ENCODE results near the gene SLC22A17.
A peak's percentile ranks its signal among the peaks of the same experiment; 100 is the strongest.

Gene SLC22A17

GRCh38 chr14:23319746-23320583, 32.7 kb downstream of the SLC22A17 start:
- Mint-ChIP-seq H3K4me3 (peak overlapping the region; percentile 86), H3K4me1 (peaks cover 27% of the 10 kb centered on the region), H3K27ac (peak overlapping the region; percentile 83), H3K9me3 (no peaks in the 10 kb centered on the region), H3K36me3 (peaks cover 44% of the 10 kb centered on the region)
- ATAC-seq (no peak), DNase-seq (ENCODE audit: low spot score in 2 of 2) (peak in 1 of 2 donors; percentile 64)

GRCh38 chr14:23316300-23316699, 36.4 kb downstream of the SLC22A17 start:
- Mint-ChIP-seq H3K9me3 (no peaks in the 10 kb centered on the region), H3K36me3 (peaks cover 11% of the 10 kb centered on the region), H3K27ac (no peak overlapping the region), H3K4me1 (peaks cover 15% of the 10 kb centered on the region), H3K4me3 (no peak overlapping the region)
- no peak for DNase-seq (ENCODE audit: low spot score in 2 of 2)
- ATAC-seq: no peak

GRCh38 chr14:23310546-23310945, 42.1 kb downstream of the SLC22A17 start:
- no peak overlapping the region for H3K27ac Mint-ChIP-seq
- H3K36me3 Mint-ChIP-seq: no peaks in the 10 kb centered on the region
- DNase-seq (ENCODE audit: low spot score in 2 of 2) (no peak), ATAC-seq (no peak)
- H3K4me1 Mint-ChIP-seq: peaks cover 15% of the 10 kb centered on the region
- H3K9me3 Mint-ChIP-seq: no peaks in the 10 kb centered on the region
- no peak overlapping the region for H3K4me3 Mint-ChIP-seq

GRCh38 chr14:23308721-23309445, 43.8 kb downstream of the SLC22A17 start:
- H3K9me3 Mint-ChIP-seq: no peaks in the 10 kb centered on the region
- peaks cover 15% of the 10 kb centered on the region for H3K4me1 Mint-ChIP-seq
- ATAC-seq (no peak), DNase-seq (ENCODE audit: low spot score in 2 of 2) (no peak)
- H3K27ac Mint-ChIP-seq: no peak overlapping the region
- H3K36me3 Mint-ChIP-seq: no peaks in the 10 kb centered on the region
- no peak overlapping the region for H3K4me3 Mint-ChIP-seq

GRCh38 chr14:23307687-23308644, 44.7 kb downstream of the SLC22A17 start:
- H3K27ac Mint-ChIP-seq: peak overlapping the region; percentile 74
- ATAC-seq (no peak), DNase-seq (ENCODE audit: low spot score in 2 of 2) (no peak)
- no peaks in the 10 kb centered on the region for H3K9me3 Mint-ChIP-seq
- peaks cover 20% of the 10 kb centered on the region for H3K4me1 Mint-ChIP-seq
- peak overlapping the region; percentile 58 for H3K4me3 Mint-ChIP-seq
- H3K36me3 Mint-ChIP-seq: peaks cover under 1% of the 10 kb centered on the region

- Mint-ChIP-seq H3K27ac (peak overlapping the region; percentile 74), H3K4me3 (peak overlapping the region; percentile 58), H3K36me3 (peaks cover 7% of the 10 kb centered on the region), H3K4me1 (peaks cover 27% of the 10 kb centered on the region), H3K9me3 (no peaks in the 10 kb centered on the region)
- no peak for ATAC-seq
- DNase-seq (ENCODE audit: low spot score in 2 of 2): no peak
Observed at GRCh38 chr14:23307146-23307530, 45.5 kb downstream of the SLC22A17 start.

GRCh38 chr14:23306412-23307145, 46.1 kb downstream of the SLC22A17 start, which contains the start of gene BCL2L2:
BCL2L2 (plus strand) TSS chr14:23306833; CDS start chr14:23307768, 935 bp downstream.
- peak within 1 kb of the TSS; percentile 74 for H3K27ac Mint-ChIP-seq
- peaks cover 7% of the 10 kb centered on the region for H3K36me3 Mint-ChIP-seq
- ATAC-seq: no peak
- peaks cover 27% of the 10 kb centered on the region for H3K4me1 Mint-ChIP-seq
- DNase-seq (ENCODE audit: low spot score in 2 of 2): no peak
- H3K4me3 Mint-ChIP-seq: peak within 1 kb of the TSS; percentile 58
- H3K9me3 Mint-ChIP-seq: no peaks in the 10 kb centered on the region

- Mint-ChIP-seq H3K36me3 (peaks cover 46% of the 10 kb centered on the region), H3K4me1 (peaks cover 39% of the 10 kb centered on the region), H3K4me3 (peak within 1 kb of the TSS; percentile 97), H3K27ac (peak within 1 kb of the TSS; percentile 97), H3K9me3 (no peaks in the 10 kb centered on the region)
- DNase-seq (ENCODE audit: low spot score in 2 of 2): peak; percentile 60 to 89
- ATAC-seq: peak; percentile 54
Observed at GRCh38 chr14:23302290-23303225, 50.1 kb downstream of the SLC22A17 start, which contains the start of gene PPP1R3E. PPP1R3E (minus strand) TSS chr14:23302859; CDS start chr14:23302576, 283 bp downstream.

- peak overlapping the region; percentile 97 for H3K4me3 Mint-ChIP-seq
- peak; percentile 35 for ATAC-seq
- peak overlapping the region; percentile 97 for H3K27ac Mint-ChIP-seq
- H3K36me3 Mint-ChIP-seq: peaks cover 53% of the 10 kb centered on the region
- peaks cover 35% of the 10 kb centered on the region for H3K4me1 Mint-ChIP-seq
- no peak for DNase-seq (ENCODE audit: low spot score in 2 of 2)
- no peaks in the 10 kb centered on the region for H3K9me3 Mint-ChIP-seq
Observed at GRCh38 chr14:23301969-23302289, 50.8 kb downstream of the SLC22A17 start.

- Mint-ChIP-seq H3K36me3 (peaks cover 58% of the 10 kb centered on the region), H3K4me1 (peaks cover 33% of the 10 kb centered on the region), H3K4me3 (peak overlapping the region; percentile 97), H3K27ac (peak overlapping the region; percentile 97), H3K9me3 (no peaks in the 10 kb centered on the region)
- DNase-seq (ENCODE audit: low spot score in 2 of 2) (peak; percentile 98 to 99), ATAC-seq (peak; percentile 88)
Observed at GRCh38 chr14:23301288-23301968, 51.3 kb downstream of the SLC22A17 start.

GRCh38 chr14:23300687-23301223, 51.9 kb downstream of the SLC22A17 start:
- Mint-ChIP-seq H3K27ac (peak overlapping the region; percentile 97), H3K4me3 (peak overlapping the region; percentile 97), H3K4me1 (peaks cover 33% of the 10 kb centered on the region), H3K36me3 (peaks cover 63% of the 10 kb centered on the region), H3K9me3 (no peaks in the 10 kb centered on the region)
- ATAC-seq: no peak
- peak in 1 of 2 donors; percentile 61 for DNase-seq (ENCODE audit: low spot score in 2 of 2)

GRCh38 chr14:23299986-23300686, 52.6 kb downstream of the SLC22A17 start:
- Mint-ChIP-seq H3K4me3 (peak overlapping the region; percentile 97), H3K4me1 (peaks cover 35% of the 10 kb centered on the region), H3K27ac (peak overlapping the region; percentile 97), H3K36me3 (peaks cover 63% of the 10 kb centered on the region), H3K9me3 (no peaks in the 10 kb centered on the region)
- DNase-seq (ENCODE audit: low spot score in 2 of 2) (no peak), ATAC-seq (no peak)
